ENCODE results near the gene TMEM184B.

The TMEM184B gene

GRCh38 chr22:38272373-38273134 lies at the start of gene TMEM184B:
Gene TMEM184B (minus strand): TSS chr22:38273010. CDS start chr22:38247961, 25,049 bp downstream.
- Mint-ChIP-seq H3K4me1 (ENCODE audit: low read depth) (peaks cover 51% of the 10 kb centered on the region), H3K9me3 (no peaks in the 10 kb centered on the region), H3K4me3 (peak within 1 kb of the TSS; percentile 88), H3K27ac (peak within 1 kb of the TSS; percentile 91), H3K27me3 (no peaks in the 10 kb centered on the region), H3K36me3 (ENCODE audit: low read depth) (no peaks in the 10 kb centered on the region)

DNA sequence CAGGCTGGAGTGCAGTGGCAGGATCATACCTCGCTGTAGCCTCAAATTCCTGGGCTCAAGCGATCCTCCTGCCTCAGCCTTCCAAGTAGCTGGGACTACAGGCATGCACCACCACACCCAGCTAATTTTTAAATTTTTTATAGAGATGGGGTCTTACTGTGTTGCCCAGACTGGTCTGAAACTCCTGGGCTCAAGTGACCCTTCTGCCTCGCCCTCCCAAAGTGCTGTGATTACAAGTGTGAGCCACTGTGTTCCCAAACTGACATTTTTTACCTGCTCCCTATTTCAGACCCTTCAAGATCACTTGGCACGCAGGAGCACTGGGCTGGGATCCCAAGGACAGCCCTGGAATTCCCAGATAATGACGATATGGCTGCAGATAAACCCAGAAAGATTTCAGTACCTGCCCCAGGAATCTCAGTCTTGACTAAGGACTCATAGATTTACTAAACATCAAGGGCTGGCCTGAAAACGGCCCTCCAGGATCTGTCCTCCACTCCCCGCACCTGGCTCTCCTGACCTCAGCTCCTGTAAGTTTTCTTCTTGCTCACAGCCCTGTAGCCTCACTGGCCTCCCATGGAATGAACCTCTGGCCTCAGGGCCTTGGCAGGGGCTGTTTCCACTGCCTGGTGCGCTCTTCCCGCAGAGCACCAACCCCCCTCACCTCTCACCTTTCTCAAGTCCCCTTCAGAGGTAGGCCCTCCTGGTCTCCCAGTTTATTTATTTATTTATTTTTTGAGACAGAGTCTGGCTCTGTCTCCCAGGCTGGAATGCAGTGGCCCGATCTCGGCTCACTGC lies 48.0 kb upstream of the TMEM184B start:
- Mint-ChIP-seq H3K4me1 (ENCODE audit: low read depth) (peaks cover 5% of the 10 kb centered on the region), H3K36me3 (ENCODE audit: low read depth) (no peaks in the 10 kb centered on the region), H3K9me3 (no peaks in the 10 kb centered on the region), H3K27ac (no peak overlapping the region), H3K27me3 (no peaks in the 10 kb centered on the region), H3K4me3 (no peak overlapping the region)

DNA sequence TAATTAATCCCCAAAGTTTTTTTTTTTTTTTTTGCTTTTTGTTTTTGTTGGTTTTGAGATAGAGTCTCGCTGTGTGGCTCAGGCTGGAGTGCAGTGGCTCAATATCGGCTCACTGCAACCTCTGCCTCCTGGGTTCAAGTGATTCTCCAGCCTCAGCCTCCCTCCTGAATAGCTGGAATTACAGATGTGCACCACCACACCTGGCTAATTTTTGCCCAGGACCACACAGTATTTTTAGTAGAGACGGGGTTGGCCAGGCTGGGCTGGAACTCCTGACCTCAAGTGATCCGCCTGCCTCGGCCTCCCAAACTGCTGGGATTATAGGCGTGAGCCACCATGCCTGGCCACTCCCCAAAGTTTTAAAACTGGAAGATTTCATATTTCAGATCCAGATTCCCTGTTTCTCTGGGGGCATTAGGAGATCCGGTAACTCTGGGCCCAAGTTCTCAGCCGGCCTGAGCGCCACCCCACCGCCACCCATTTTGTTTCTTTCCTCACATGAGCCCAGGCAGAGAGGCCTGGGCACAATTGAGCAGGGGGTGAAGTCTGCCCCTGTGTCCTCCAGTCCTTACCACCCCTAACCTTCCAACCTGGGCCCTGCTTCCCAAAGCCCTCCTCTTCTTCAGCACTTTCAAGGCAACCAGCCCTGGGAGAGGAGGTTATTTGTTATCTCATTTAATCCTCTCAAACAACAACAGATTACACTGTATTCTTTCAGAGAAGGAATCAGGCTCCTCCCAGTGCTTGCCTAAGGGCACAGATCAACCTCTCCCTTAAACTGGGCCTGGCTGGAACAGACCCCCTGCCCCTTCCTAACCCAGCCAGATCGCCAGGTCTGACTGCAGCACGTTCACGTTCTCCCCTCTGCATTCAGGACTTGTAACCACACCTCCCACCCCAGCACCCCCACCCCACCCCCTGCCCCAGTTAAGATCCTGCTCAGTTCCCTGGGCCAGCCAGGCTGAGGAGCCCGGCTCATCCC lies 46.3 kb upstream of the TMEM184B start:
- H3K27ac Mint-ChIP-seq = no peak overlapping the region
- no peaks in the 10 kb centered on the region for H3K27me3 Mint-ChIP-seq
- H3K36me3 Mint-ChIP-seq (ENCODE audit: low read depth) = peaks cover 5% of the 10 kb centered on the region
- no peak overlapping the region for H3K4me3 Mint-ChIP-seq
- no peaks in the 10 kb centered on the region for H3K9me3 Mint-ChIP-seq
- peaks cover 22% of the 10 kb centered on the region for H3K4me1 Mint-ChIP-seq (ENCODE audit: low read depth)

DNA sequence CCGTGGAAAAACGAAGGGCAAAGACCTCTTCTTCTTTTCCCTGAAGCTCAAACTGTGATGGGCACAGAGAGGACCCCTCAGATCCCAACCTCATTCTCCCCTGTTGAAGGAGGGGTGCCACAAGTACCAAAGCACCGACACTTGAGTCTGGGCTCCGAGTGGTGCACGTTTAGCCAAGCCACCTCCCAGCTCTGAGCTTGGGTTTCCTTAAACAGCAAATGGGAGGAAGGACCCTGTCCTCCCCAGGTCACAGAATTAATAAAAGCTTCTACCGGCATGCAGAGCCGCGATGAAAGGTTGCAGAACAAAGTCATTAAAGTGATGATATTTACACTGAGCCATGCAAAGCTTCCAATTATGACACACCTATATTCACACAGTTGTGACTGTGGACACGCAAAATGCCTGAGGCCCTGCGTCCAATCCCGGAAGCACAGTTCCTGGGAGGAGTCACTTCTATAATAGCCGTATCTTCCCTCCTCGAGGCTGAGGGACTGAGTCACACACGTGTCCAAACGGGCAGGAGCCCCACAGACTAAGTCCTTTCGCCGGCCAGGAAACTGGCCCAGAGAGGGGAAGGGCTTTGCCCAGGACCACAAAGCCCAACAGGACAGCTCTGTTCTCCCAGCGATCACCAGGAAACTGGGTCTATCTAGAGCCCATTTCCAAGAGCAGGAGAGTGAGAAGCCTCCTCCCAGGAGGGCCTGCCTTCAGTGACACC lies 45.3 kb upstream of the TMEM184B start:
- H3K4me1 Mint-ChIP-seq (ENCODE audit: low read depth) = peaks cover 30% of the 10 kb centered on the region

GRCh38 chr22:38317122-38317994 lies 44.5 kb upstream of the TMEM184B start, which contains the start of gene CSNK1E:
Gene CSNK1E (minus strand): TSS chr22:38317433. CDS start chr22:38314157, 3,276 bp downstream.
- Mint-ChIP-seq H3K27me3 (no peaks in the 10 kb centered on the region), H3K27ac (peak within 1 kb of the TSS; percentile 89), H3K9me3 (no peaks in the 10 kb centered on the region), H3K4me1 (ENCODE audit: low read depth) (peaks cover 38% of the 10 kb centered on the region), H3K36me3 (ENCODE audit: low read depth) (peaks cover 19% of the 10 kb centered on the region), H3K4me3 (peak within 1 kb of the TSS; percentile 94)

More for the DNA sequence above, 45.3 kb upstream of the TMEM184B start:
- peak overlapping the region; percentile 77 for H3K4me3 Mint-ChIP-seq
- no peaks in the 10 kb centered on the region for H3K27me3 Mint-ChIP-seq
- peaks cover 11% of the 10 kb centered on the region for H3K36me3 Mint-ChIP-seq (ENCODE audit: low read depth)
- H3K27ac Mint-ChIP-seq = peak overlapping the region; percentile 65
- no peaks in the 10 kb centered on the region for H3K9me3 Mint-ChIP-seq

GRCh38 chr22:38316364-38317121 lies 43.7 kb upstream of the TMEM184B start:
- Mint-ChIP-seq H3K4me1 (ENCODE audit: low read depth) (peaks cover 47% of the 10 kb centered on the region), H3K27me3 (no peaks in the 10 kb centered on the region), H3K4me3 (peak overlapping the region; percentile 94), H3K9me3 (no peaks in the 10 kb centered on the region), H3K36me3 (ENCODE audit: low read depth) (peaks cover 26% of the 10 kb centered on the region), H3K27ac (peak overlapping the region; percentile 89)

- H3K36me3 Mint-ChIP-seq (ENCODE audit: low read depth) = peaks cover 32% of the 10 kb centered on the region
- H3K27me3 Mint-ChIP-seq = no peaks in the 10 kb centered on the region
- peak overlapping the region; percentile 89 for H3K27ac Mint-ChIP-seq
- no peaks in the 10 kb centered on the region for H3K9me3 Mint-ChIP-seq
- peaks cover 53% of the 10 kb centered on the region for H3K4me1 Mint-ChIP-seq (ENCODE audit: low read depth)
- peak overlapping the region; percentile 94 for H3K4me3 Mint-ChIP-seq
Observed at GRCh38 chr22:38315823-38316363, 43.1 kb upstream of the TMEM184B start.

DNA sequence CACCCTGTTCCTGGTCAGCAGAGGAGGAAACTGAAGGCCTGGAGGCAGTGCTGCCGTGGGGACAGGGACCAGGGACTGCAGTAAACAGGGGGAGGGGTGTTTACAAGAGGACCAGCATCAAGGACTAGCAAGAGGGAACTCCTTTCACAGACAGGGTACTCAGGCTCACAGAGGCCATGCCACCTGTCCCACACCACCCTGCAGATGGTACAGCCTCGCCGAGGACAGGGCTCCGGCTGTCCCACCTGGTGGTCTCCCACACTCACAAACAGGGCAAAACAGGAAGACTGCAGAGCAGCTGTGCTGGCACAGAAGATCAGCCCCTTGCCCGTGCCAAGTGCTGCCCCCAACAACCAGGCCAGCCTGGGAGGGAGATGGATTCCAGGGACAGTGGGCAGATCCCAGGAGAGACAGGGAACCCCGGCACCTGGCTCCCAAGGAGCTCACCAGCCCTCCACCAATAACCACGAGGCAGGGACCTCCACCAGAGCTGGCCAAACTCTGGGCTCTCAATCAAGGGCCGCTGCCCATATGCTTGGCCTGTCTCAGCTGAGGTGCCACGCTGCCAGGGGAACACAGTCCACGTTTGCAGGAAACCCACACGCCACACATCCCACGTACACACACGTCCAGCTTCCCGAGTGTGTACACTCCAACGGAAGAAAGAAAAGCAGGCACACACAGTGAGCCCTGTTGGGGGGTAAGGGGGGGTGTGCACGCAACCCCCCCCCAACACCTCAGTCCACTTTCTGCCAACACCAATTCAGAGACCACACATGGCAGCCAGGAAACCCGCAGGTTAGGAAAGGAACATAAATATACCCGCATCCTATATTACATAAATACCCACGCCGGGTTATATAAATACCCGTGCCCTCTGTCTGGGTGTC lies 42.4 kb upstream of the TMEM184B start:
- Mint-ChIP-seq H3K27me3 (no peaks in the 10 kb centered on the region), H3K4me1 (ENCODE audit: low read depth) (peaks cover 57% of the 10 kb centered on the region), H3K27ac (peak overlapping the region; percentile 89), H3K36me3 (ENCODE audit: low read depth) (peaks cover 33% of the 10 kb centered on the region), H3K9me3 (no peaks in the 10 kb centered on the region), H3K4me3 (peak overlapping the region; percentile 94)

DNA sequence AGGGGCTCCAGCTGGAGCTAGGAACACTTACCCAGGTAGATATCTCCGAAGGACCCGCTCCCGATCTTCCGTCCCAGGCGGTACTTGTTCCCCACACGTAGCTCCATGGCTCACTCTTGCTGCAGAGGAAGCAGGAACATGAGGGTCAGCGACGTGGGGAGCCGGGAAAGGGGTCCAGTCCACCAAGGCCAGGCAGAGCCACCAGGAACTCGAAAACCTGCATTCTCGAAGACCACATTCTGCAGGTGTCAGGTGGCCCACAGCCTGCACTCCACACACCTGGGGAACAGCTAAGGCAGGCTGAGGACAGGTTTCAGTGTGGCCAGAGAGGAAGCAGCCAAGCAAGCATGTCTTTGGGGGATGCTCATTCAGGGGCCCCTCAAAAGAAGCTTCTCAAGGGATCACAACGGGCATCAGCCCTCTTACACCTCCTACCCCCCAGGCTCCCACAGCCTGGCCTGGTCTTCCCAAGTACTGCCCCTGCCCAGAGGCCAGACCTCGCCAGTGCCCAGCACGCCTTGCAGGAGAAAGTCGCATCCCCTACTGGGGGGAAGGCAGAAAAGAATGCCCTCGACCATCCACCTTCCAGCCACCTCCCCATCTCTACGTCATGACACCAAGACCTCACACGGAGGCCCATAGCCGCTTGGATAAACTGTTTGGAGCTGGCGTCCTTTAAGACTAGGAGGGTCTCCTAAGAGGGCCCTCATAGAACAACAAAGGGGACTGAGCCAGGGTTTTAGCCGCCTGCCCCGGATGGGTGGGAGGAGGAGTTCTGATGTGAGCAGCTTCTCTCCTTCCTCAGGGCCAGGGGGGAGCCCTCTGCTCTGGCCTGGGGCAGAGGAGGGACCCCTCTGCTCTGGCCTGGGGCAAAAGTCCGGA lies 41.5 kb upstream of the TMEM184B start:
- peak overlapping the region; percentile 89 for H3K27ac Mint-ChIP-seq
- H3K4me1 Mint-ChIP-seq (ENCODE audit: low read depth) = peaks cover 57% of the 10 kb centered on the region
- no peaks in the 10 kb centered on the region for H3K9me3 Mint-ChIP-seq
- peak overlapping the region; percentile 94 for H3K4me3 Mint-ChIP-seq
- H3K27me3 Mint-ChIP-seq = no peaks in the 10 kb centered on the region
- H3K36me3 Mint-ChIP-seq (ENCODE audit: low read depth) = peaks cover 33% of the 10 kb centered on the region

- no peaks in the 10 kb centered on the region for H3K27me3 Mint-ChIP-seq
- H3K27ac Mint-ChIP-seq = peak overlapping the region; percentile 81
- H3K36me3 Mint-ChIP-seq (ENCODE audit: low read depth) = peaks cover 36% of the 10 kb centered on the region
- H3K4me3 Mint-ChIP-seq = peak overlapping the region; percentile 51
- no peaks in the 10 kb centered on the region for H3K9me3 Mint-ChIP-seq
- peaks cover 58% of the 10 kb centered on the region for H3K4me1 Mint-ChIP-seq (ENCODE audit: low read depth)
Observed at GRCh38 chr22:38313384-38313955, 40.7 kb upstream of the TMEM184B start.

Data from stimulated activated naive CD8-positive, alpha-beta T cell treated with anti-CD3 and anti-CD28 coated beads, Interleukin-15, Interleukin-2, amounts not matched to agents 100 ng/mL and 50 ng/mL, for 24 hours (primary cell).